Stimulated activated effector memory CD8-positive, alpha-beta T cell treated with anti-CD3 and anti-CD28 coated beads, Interleukin-12 subunit alpha, Interleukin-12 subunit beta, amount 100 ng/mL, for 72 hours (primary cell): ENCODE results near the gene GRID2IP.
A peak's percentile ranks its signal among the peaks of the same experiment; 100 is the strongest.
"Not testable (repeated sequence)": the region's sequence is repeated elsewhere in the genome, so short reads cannot be mapped to it uniquely, and the experiment has no call there.

Experiments used
- ATAC-seq: fragments of 150-1000 bp; cut with Tn5 transposase; 2 replicates; pipeline ENCODE4 v1.10.0; 2021
- DNase-seq, 2 donors: peaks; one replicate each; pipeline ENCODE4 v3.0.0; 2021 to 2022; ENCODE audit warnings: low spot score in 2 of 2
- H3K27ac Mint-ChIP-seq: one replicate; pipeline ENCODE4 v1.8.0; 2022; ENCODE audit warnings: mild to moderate bottlenecking, mixed read lengths
- H3K36me3 Mint-ChIP-seq: one replicate; pipeline ENCODE4 v1.8.0; 2022; ENCODE audit warnings: mild to moderate bottlenecking, mixed read lengths
- H3K4me1 Mint-ChIP-seq: one replicate; pipeline ENCODE4 v1.8.0; 2022; ENCODE audit warnings: mixed read lengths
- H3K4me3 Mint-ChIP-seq: one replicate; pipeline ENCODE4 v1.8.0; 2022; ENCODE audit warnings: mild to moderate bottlenecking, mixed read lengths
- H3K9me3 Mint-ChIP-seq: one replicate; pipeline ENCODE4 v1.8.0; 2022; ENCODE audit warnings: mixed read lengths

The GRID2IP gene

DNA sequence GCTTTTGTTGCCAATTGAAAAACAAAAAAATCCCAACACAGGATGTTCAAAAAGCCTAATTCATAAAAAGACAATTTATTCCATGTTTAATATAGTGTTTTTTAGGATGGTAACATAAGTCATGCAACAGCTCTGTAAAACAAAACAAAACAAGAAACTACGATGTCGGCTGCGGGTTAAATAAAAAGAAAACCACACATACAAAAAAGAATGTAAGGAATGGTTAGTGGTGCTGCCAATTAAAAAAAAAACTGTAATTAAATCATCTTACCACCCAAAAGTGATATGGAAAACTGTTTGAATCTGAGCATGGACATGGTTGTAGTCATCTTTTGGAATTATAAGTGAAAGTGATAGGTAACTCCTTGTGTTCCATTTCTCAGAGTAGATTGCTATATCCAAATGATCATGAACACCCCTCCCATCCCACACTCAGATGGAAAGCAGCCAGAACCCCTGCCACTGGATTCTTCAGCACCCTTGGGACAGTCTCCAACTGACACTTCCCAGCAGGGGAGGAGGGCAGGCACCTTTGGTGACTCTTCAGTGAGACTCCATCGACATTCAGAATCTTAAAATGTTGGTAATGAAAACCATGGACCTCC is 89.2 kb downstream of the GRID2IP start:
- Mint-ChIP-seq H3K4me3 (no peak overlapping the region), H3K27ac (no peak overlapping the region), H3K9me3 (no peaks in the 10 kb centered on the region), H3K36me3 (peaks cover 65% of the 10 kb centered on the region), H3K4me1 (no peaks in the 10 kb centered on the region)
- ATAC-seq (no peak), DNase-seq (no peak)

DNA sequence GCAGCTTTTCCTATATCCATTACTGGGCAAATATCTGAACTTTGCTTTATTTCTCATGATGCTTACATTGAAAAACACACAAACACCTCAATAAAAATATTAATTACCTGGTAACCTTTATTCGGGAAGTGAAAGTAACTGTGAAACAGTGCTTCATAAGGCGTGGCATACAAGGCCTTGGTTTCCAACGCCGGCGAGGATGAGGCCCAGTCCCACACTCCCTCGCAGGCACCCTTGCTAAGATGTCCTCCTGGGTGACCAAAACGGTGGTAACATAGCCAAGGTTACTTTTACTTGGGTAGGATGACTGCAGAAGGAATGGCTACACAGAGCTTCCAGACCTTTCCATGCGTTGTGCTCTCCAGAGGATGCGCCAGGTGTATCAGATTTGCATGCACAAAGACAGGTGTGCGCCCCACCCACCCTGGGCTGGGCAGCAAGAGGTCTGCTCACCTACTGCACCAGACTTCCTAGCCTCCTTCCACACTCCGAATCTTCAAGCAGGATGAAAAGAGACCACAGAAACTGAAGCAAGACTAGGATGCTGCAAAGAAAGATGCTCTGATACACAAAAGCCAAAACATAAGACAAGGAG is 90.2 kb downstream of the GRID2IP start:
- no peaks in the 10 kb centered on the region for H3K4me1 Mint-ChIP-seq
- no peaks in the 10 kb centered on the region for H3K9me3 Mint-ChIP-seq
- H3K36me3 Mint-ChIP-seq = peaks cover 55% of the 10 kb centered on the region
- H3K4me3 Mint-ChIP-seq = no peak overlapping the region
- no peak overlapping the region for H3K27ac Mint-ChIP-seq
- ATAC-seq (no peak), DNase-seq (no peak)

DNA sequence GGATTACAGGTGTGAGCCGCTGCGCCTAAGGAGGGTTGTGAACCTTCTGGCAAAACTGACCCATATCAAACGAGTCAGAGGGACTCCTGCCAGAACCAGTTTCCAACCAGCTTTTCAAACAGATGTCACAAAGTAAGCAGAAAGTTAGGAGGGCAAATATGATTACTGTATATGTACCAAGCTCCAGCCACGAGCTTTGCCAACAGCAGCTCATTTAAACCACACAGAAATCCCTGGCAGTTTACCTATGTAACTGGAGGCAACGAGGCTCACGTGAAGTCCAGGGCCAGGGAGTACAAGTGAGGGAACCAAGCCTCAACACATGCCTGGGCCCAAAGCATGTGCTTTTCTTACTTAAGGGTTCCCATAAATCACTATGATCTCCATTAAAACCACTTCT is 91.0 kb downstream of the GRID2IP start:
- no peak for DNase-seq
- no peak overlapping the region for H3K27ac Mint-ChIP-seq

DNA sequence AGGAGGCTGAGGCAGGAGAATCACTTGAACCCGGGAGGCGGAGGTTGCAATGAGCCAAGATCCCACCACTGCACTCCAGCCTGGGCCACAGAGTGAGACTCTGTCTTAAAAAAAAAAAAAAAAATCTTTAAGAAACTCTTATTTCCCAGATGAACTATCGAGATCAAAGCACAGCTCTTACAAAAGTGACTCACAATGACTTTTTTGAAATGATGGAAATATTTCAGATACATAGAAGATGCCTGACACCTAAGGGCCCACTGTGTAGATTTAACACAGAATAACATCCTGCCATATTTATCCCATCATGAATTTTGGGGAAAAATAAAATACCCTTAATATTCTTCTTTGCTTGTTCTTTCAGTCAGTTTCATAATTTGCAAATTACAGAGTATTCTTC is 92.6 kb downstream of the GRID2IP start:
- peaks cover 31% of the 10 kb centered on the region for H3K36me3 Mint-ChIP-seq
- not testable (repeated sequence) for H3K27ac Mint-ChIP-seq, H3K9me3 Mint-ChIP-seq, H3K4me3 Mint-ChIP-seq, ATAC-seq, H3K4me1 Mint-ChIP-seq, DNase-seq

More for the DNA sequence above, 91.0 kb downstream of the GRID2IP start:
- H3K4me1 Mint-ChIP-seq = no peaks in the 10 kb centered on the region
- peaks cover 48% of the 10 kb centered on the region for H3K36me3 Mint-ChIP-seq
- H3K9me3 Mint-ChIP-seq = no peaks in the 10 kb centered on the region
- no peak overlapping the region for H3K4me3 Mint-ChIP-seq
- no peak for ATAC-seq

DNA sequence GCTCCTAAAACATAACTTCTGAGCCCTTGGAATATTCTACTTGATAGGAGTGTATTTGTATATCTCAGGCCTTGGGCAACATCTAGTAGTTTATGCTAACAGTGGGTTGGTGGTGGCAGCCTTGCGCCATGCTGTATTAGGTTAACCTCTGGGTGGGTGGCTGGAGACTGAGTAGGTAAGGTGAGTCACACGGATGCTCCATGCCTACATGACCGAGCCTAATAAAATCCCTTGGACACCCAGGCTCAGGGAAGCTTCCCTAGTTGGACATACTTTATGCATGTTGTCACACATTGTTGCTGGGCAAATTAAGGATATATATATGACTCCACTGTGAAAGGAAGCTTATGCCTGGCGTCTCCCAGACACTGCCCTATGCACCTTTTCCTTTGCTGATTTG is 97.5 kb downstream of the GRID2IP start:
- Mint-ChIP-seq H3K36me3 (no peaks in the 10 kb centered on the region), H3K9me3 (no peaks in the 10 kb centered on the region), H3K4me1 (no peaks in the 10 kb centered on the region), H3K4me3 (no peak overlapping the region), H3K27ac (no peak overlapping the region)
- ATAC-seq (no peak), DNase-seq (no peak)

DNA sequence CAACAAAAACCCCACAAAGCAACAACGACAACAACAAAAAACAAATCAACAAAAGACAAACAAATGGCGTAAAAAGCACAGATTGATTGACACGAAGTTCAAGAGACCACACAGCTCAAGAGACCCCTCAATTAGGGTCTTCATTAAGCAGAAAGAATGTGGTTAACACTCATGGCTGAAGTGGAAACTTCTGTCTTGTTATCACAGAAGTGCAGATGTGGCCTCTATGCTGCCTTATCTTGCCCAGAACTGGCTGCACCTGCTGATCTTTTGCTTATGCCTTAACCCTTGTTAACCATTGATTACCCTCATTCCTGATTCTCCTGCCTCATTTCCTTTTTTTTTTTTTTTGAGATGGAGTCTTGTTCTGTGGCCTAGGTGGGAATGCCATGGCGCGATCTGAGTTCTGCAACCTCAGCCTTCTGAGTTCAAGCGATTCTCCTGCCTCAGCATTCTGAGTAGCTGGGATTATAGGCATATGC is 100.0 kb downstream of the GRID2IP start:
- H3K4me1 Mint-ChIP-seq = peaks cover 7% of the 10 kb centered on the region
- no peak for ATAC-seq
- H3K27ac Mint-ChIP-seq = no peak overlapping the region
- no peaks in the 10 kb centered on the region for H3K9me3 Mint-ChIP-seq
- no peak for DNase-seq
- H3K36me3 Mint-ChIP-seq = peaks cover 14% of the 10 kb centered on the region
- no peak overlapping the region for H3K4me3 Mint-ChIP-seq

DNA sequence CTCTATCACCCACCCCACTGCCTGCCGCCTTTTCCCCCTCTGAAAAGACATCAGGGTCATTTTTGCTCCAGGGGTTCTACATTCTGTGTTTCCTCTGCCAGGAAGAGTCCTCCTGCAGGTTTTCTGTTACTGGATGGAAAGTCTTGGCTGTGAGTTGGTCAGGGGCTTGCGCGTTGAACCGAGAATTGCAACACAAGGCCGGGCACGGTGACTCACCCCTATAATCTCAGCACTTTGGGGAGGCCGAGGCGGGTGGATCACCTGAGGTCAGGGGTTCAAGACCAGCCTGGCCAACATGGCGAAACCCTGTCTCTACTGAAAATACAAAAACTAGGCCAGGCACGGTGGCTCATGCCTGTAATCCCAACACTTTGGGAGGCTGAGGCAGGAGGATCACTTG is 100.7 kb downstream of the GRID2IP start:
- peaks cover 17% of the 10 kb centered on the region for H3K36me3 Mint-ChIP-seq
- peaks cover 12% of the 10 kb centered on the region for H3K4me1 Mint-ChIP-seq
- H3K4me3 Mint-ChIP-seq, DNase-seq, H3K9me3 Mint-ChIP-seq, ATAC-seq, H3K27ac Mint-ChIP-seq: not testable (repeated sequence)

DNA sequence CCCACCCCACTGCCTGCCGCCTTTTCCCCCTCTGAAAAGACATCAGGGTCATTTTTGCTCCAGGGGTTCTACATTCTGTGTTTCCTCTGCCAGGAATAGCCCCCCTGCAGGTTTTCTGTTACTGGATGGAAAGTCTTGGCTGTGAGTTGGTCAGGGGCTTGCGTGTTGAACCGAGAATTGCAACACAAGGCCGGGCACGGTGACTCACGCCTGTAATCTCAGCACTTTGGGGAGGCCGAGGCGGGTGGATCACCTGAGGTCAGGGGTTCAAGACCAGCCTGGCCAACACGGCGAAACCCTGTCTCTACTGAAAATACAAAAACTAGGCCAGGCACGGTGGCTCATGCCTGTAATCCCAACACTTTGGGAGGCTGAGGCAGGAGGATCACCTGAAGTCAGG is 101.4 kb downstream of the GRID2IP start:
- Mint-ChIP-seq H3K36me3 (peaks cover 24% of the 10 kb centered on the region), H3K4me1 (peaks cover 18% of the 10 kb centered on the region)
- H3K4me3 Mint-ChIP-seq, H3K27ac Mint-ChIP-seq, ATAC-seq, DNase-seq, H3K9me3 Mint-ChIP-seq: not testable (repeated sequence)

DNA sequence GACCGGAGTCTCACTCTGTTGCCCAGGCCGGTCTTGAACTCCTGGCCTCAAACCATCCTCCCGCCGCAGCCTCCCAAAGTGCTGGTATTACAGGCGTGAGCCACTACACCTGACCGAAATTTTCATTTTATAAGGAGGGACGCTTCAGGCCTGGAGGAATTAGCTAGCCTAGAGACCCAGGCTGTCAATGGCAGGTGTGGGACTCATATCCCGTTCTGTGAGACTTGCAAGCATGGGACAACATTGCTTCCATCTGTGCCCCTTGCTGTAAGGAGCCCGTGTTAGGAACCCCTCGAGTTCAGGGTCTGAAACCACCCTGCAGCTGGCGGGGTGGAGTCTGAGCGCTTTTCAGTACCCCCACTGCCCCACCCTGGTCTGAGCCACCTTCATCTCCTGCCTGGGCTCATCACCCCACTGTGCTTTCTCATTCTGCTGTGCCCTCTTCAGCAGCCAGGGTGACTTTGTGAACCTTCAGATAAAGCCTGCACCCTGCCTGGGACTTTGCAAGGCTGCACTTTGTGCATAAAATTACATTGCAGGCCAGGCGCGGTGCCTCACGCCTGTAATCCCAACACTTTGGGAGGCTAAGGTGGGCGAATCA is 102.2 kb downstream of the GRID2IP start:
- Mint-ChIP-seq H3K4me3 (peak overlapping the region; percentile 90), H3K36me3 (peaks cover 32% of the 10 kb centered on the region), H3K4me1 (peaks cover 18% of the 10 kb centered on the region), H3K27ac (no peak overlapping the region), H3K9me3 (no peaks in the 10 kb centered on the region)
- ATAC-seq (no peak), DNase-seq (no peak)

DNA sequence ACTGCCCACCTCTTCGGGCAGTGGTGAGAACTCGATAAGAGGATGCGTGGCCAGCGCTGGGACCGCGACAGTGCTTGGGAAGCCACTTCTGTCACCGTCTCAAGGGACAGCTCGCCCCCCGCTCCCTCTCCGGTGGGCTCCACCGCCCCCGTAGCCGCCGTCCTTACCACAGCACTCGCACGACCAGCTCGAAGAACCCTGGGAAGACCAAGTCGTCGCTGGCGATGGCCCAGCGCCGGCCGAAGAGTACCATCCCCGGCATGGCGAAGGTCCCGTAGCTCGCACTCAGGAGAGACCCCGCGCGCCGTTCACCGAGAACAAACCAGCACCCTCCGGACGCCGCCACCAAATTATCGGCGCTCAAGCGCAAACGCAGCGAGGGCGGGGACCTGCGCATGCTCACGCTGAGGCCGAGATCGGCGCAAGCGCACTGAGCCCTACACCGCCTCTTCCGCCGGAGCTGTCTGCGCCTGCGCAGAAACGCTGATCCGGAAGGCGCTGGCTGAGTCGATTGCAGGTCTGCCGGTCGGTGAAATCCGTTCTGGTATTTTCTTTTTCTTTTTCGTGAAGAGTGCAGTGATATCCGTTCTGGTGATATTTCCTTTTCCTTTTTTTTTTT is 103.6 kb downstream of the GRID2IP start, which contains the start of gene DAGLB:
DAGLB (minus strand) TSS at position 374 of the 619 bp plus-strand sequence; CDS start at position 262, 112 bp downstream.
- H3K36me3 Mint-ChIP-seq = peaks cover 45% of the 10 kb centered on the region
- H3K4me3 Mint-ChIP-seq = peak within 1 kb of the TSS; percentile 90
- peaks cover 24% of the 10 kb centered on the region for H3K4me1 Mint-ChIP-seq
- H3K27ac Mint-ChIP-seq = peak within 1 kb of the TSS; percentile 96
- no peaks in the 10 kb centered on the region for H3K9me3 Mint-ChIP-seq
- DNase-seq = peak; percentile 97 to 98
- ATAC-seq = peak; percentile 91
